MCF 10A (cell line): Measurements from ENCODE around the gene DCLK1. TPM values are rescaled to one million over a fixed set of nuclear protein-coding genes. Genes with fewer than 3 reads are reported as not detected.
A peak's percentile ranks its signal among the peaks of the same experiment; 100 is the strongest.

Experiments
- BruUV-seq: library from RNA; stranded (reverse); fragments of 400-500 nt; replicated peaks from 2 replicates; lab custom pipeline; 2021; lab: Mats Ljungman, UMichigan
- CTCF ChIA-PET: fragments of 300-600 bp; sonication (Branson Sonifier 250); formaldehyde crosslinking; extraction: SDS; loops from one replicate; lab custom pipeline; 2021; ENCODE audit warnings: antibody characterized with exemption, inconsistent platforms; lab: Yijun Ruan, JAX
- POLR2A ChIA-PET: fragments of 300-600, 350-650 bp; sonication (Branson Sonifier 250); formaldehyde crosslinking; extraction: SDS; loops from one replicate; lab custom pipeline; 2020; ENCODE audit warnings: antibody characterized with exemption, inconsistent platforms; lab: Yijun Ruan, JAX
- DNase-seq: peaks from one replicate; pipeline ENCODE4 v3.0.0-alpha.2; 2018; ENCODE audit not compliant: unreplicated experiment
- H3K27ac Mint-ChIP-seq: one replicate; pipeline ENCODE4 v1.8.0; 2022; ENCODE audit warnings: mild to moderate bottlenecking, low read depth, mixed read lengths; ENCODE audit not compliant: unreplicated experiment
- H3K27me3 Mint-ChIP-seq: one replicate; pipeline ENCODE4 v1.8.0; 2022; ENCODE audit warnings: mixed read lengths; ENCODE audit not compliant: insufficient read depth, unreplicated experiment
- H3K36me3 Mint-ChIP-seq: one replicate; pipeline ENCODE4 v1.8.0; 2022; ENCODE audit warnings: mild to moderate bottlenecking, moderate library complexity, mixed read lengths; ENCODE audit not compliant: insufficient read depth, unreplicated experiment
- H3K4me1 Mint-ChIP-seq: one replicate; pipeline ENCODE4 v1.8.0; 2022; ENCODE audit warnings: mixed read lengths; ENCODE audit not compliant: insufficient read depth, unreplicated experiment
- H3K4me3 Mint-ChIP-seq: one replicate; pipeline ENCODE4 v1.8.0; 2022; ENCODE audit warnings: mild to moderate bottlenecking, moderate library complexity, mixed read lengths; ENCODE audit not compliant: unreplicated experiment
- H3K9me3 Mint-ChIP-seq: one replicate; pipeline ENCODE4 v1.8.0; 2022; ENCODE audit warnings: mixed read lengths; ENCODE audit not compliant: unreplicated experiment
- CTCF ChIP-seq: fragments of 200-600 bp; IDR thresholded peaks from one replicate; pipeline ENCODE4 v1.8.0; 2022; ENCODE audit warnings: antibody characterized with exemption, mild to moderate bottlenecking; ENCODE audit not compliant: unreplicated experiment
- intact Hi-C: fragments of 100-400 bp; cut with micrococcal nuclease; formaldehyde crosslinking; loops from 2 replicates; pipeline ENCODE4 v1.14.1; 2022
- total RNA-seq: library from RNA; stranded (reverse); gene quantifications from 2 replicates; pipeline ENCODE4 v1.2.3, GENCODE V29; 2022

Gene DCLK1
- total RNA-seq, 1 experiment from 2014 or later: 0.44 TPM

DNA sequence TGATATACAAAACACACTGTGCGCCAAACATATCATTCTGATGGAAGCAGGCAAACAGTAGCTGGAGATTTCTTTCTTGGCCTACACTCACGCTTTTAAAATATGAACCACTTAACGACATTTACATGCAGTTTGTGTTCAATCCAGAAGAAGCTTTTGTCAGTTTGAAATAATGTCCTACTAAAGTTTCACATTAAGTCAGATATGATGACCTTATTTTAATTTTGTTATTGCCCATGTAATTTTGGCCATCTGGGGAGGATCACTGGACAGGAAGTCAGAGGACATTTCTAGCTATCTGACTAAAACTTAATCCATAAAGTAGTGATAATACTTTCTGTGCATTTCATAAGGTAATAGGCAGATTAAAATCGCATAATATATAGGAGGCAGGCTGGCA is 98.1 kb downstream of the DCLK1 start:
- H3K27ac Mint-ChIP-seq: no peak overlapping the region
- ChIA-PET CTCF (no interaction called here), POLR2A (interaction anchor here (1.0 kb wide), 2 partner anchors 17 to 38 kb away, joined by 3 read pairs; no protein-coding TSS in a partner anchor)
- H3K36me3 Mint-ChIP-seq: no peaks in the 10 kb centered on the region
- H3K4me1 Mint-ChIP-seq: peaks cover 13% of the 10 kb centered on the region
- no TSS peak for BruUV-seq
- H3K27me3 Mint-ChIP-seq: no peaks in the 10 kb centered on the region
- no peak overlapping the region for H3K4me3 Mint-ChIP-seq
- intact Hi-C loops: no loop called here
- H3K9me3 Mint-ChIP-seq: no peaks in the 10 kb centered on the region
- no peak for TF ChIP-seq CTCF
- DNase-seq: no peak

- ChIA-PET POLR2A (no interaction called here), CTCF (interaction anchor here (0.7 kb wide), 2 partner anchors 38 to 135 kb away, joined by 4 read pairs; no protein-coding TSS in a partner anchor)
- H3K4me1 Mint-ChIP-seq: peaks cover 13% of the 10 kb centered on the region
- no peak overlapping the region for H3K27ac Mint-ChIP-seq
- no peaks in the 10 kb centered on the region for H3K36me3 Mint-ChIP-seq
- H3K9me3 Mint-ChIP-seq: no peaks in the 10 kb centered on the region
- H3K4me3 Mint-ChIP-seq: no peak overlapping the region
- DNase-seq: no peak
- no TSS peak for BruUV-seq
- intact Hi-C loops: loop anchor here (2.0 kb wide), 1 partner anchor 53 kb away; no protein-coding TSS in a partner anchor
- no peaks in the 10 kb centered on the region for H3K27me3 Mint-ChIP-seq
- TF ChIP-seq CTCF: no peak
Observed at GRCh38 chr13:36031490-36031889, 99.7 kb downstream of the DCLK1 start.

- Mint-ChIP-seq H3K4me3 (no peak overlapping the region), H3K4me1 (peaks cover 13% of the 10 kb centered on the region), H3K9me3 (no peaks in the 10 kb centered on the region), H3K36me3 (no peaks in the 10 kb centered on the region), H3K27me3 (no peaks in the 10 kb centered on the region), H3K27ac (peak overlapping the region; percentile 66)
- POLR2A ChIA-PET: interaction anchor here (1.3 kb wide), 1 partner anchor 51 kb away, joined by 4 read pairs; no protein-coding TSS in a partner anchor
- CTCF ChIA-PET: interaction anchor here (0.7 kb wide), 2 partner anchors 37 to 136 kb away, joined by 4 read pairs; no protein-coding TSS in a partner anchor
- intact Hi-C loops: loop anchor here (2.0 kb wide), 1 partner anchor 52 kb away; no protein-coding TSS in a partner anchor
- peak; percentile 89 for DNase-seq
- no TSS peak for BruUV-seq
- no peak for TF ChIP-seq CTCF
Observed at GRCh38 chr13:36030670-36031331, 100.4 kb downstream of the DCLK1 start.

GRCh38 chr13:36029166-36029565 is 102.0 kb downstream of the DCLK1 start:
- intact Hi-C loops: no loop called here

More at GRCh38 chr13:36029166-36029565, 102.0 kb downstream of the DCLK1 start:
- peaks cover 13% of the 10 kb centered on the region for H3K4me1 Mint-ChIP-seq
- ChIA-PET CTCF (no interaction called here), POLR2A (no interaction called here)
- peak; percentile 47 for DNase-seq
- no peak overlapping the region for H3K27ac Mint-ChIP-seq
- H3K27me3 Mint-ChIP-seq: no peaks in the 10 kb centered on the region
- H3K36me3 Mint-ChIP-seq: no peaks in the 10 kb centered on the region
- no peak overlapping the region for H3K4me3 Mint-ChIP-seq
- H3K9me3 Mint-ChIP-seq: no peaks in the 10 kb centered on the region
- no peak for TF ChIP-seq CTCF
- no TSS peak for BruUV-seq
